HepG2 (cell line): Measurements from ENCODE around the gene EFHD2. TPM values are rescaled to one million over a fixed set of nuclear protein-coding genes. Genes with fewer than 3 reads are reported as not detected.
"Not testable (repeated sequence)": the region's sequence is repeated elsewhere in the genome, so short reads cannot be mapped to it uniquely, and the experiment has no call there.

Experiments
- ATAC-seq: fragments of 200-7000 bp; cut with Tn5 transposase; 3 replicates; pipeline ENCODE4 v1.9.1; 2020; ENCODE audit warnings: mild to moderate bottlenecking, moderate library complexity
- BruUV-seq: library from RNA; stranded (reverse); fragments of 400-500 nt; replicated peaks from 2 replicates; lab custom pipeline; 2021; lab: Mats Ljungman, UMichigan
- CTCF ChIA-PET: fragments of 300-600 bp; formaldehyde crosslinking; extraction: SDS; loops from one replicate; lab custom pipeline; 2021; ENCODE audit warnings: low total read pairs, inconsistent platforms, low intra/inter-chr PET ratio; lab: Yijun Ruan, JAX
- POLR2A ChIA-PET: fragments of 350-600 bp; sonication (Branson Sonifier 250); formaldehyde crosslinking; loops from one replicate; lab custom pipeline; 2020; ENCODE audit warnings: antibody characterized with exemption, inconsistent platforms; lab: Yijun Ruan, JAX
- DNase-seq: peaks from one replicate; pipeline ENCODE4 v3.0.0-alpha.2; 2015; ENCODE audit warnings: low spot score
- FAIRE-seq: peaks from 3 replicates; lab custom pipeline; 2011; peaks lifted over from hg19 to GRCh38; lab: Jason Lieb, UNC
- H2AFZ ChIP-seq: one replicate; pipeline ENCODE4 v1.6.1; 2011; ENCODE audit warnings: low read length, inconsistent platforms
- H3K27ac ChIP-seq: fragments of 300-600 bp; 3 replicates; pipeline ENCODE4 v1.8.0; 2011; ENCODE audit warnings: mixed run types, mild to moderate bottlenecking, mixed read lengths, low read length, inconsistent platforms; ENCODE audit not compliant: insufficient read depth; ENCODE audit errors: extremely low read length
- H3K27me3 ChIP-seq, 2 experiments: fragments of 200-600 bp in 1 of 2; 2 replicates in 1 of 2; 3 replicates in 1 of 2; pipeline versions ENCODE4 v1.6.0 to v1.8.0; 2011; ENCODE audit warnings: low read length in 2 of 2, mild to moderate bottlenecking in 2 of 2, moderate library complexity in 2 of 2, inconsistent platforms in 1 of 2; ENCODE audit not compliant: insufficient read depth in 2 of 2, control insufficient read depth in 1 of 2
- H3K36me3 ChIP-seq, 2 experiments: fragments of 200-600 bp in 1 of 2; replicated peaks in 1 of 2; 2 replicates in 1 of 2; 3 replicates in 1 of 2; pipeline versions ENCODE4 v1.5.1 to v1.8.0; 2011; ENCODE audit warnings: low read length in 2 of 2, inconsistent platforms in 1 of 2; ENCODE audit not compliant: insufficient read depth in 2 of 2, control insufficient read depth in 1 of 2
- H3K4me1 ChIP-seq: 2 replicates; pipeline ENCODE4 v1.5.1; 2012; ENCODE audit warnings: low read length, inconsistent platforms; ENCODE audit not compliant: insufficient read depth
- H3K4me2 ChIP-seq: 2 replicates; pipeline ENCODE4 v1.6.0; 2011; ENCODE audit warnings: low read depth, low read length, inconsistent platforms
- H3K4me3 ChIP-seq, 3 experiments: fragments of 200-600 bp in 1 of 3; sonication (generic), shearing (Covaris generic) in 1 of 3; replicated peaks in 1 of 3; 2 replicates each; pipeline ENCODE4 v1.5.1; 2011 to 2016; ENCODE audit warnings: low read length in 3 of 3, inconsistent platforms in 2 of 3, low read depth in 2 of 3, mild to moderate bottlenecking in 2 of 3, control low read depth in 1 of 3, mixed read lengths in 1 of 3; ENCODE audit not compliant: insufficient read depth in 1 of 3
- H3K79me2 ChIP-seq: one replicate; pipeline ENCODE4 v1.6.1; 2011; ENCODE audit warnings: low read length, inconsistent platforms; ENCODE audit not compliant: insufficient read depth
- H3K9ac ChIP-seq: 2 replicates; pipeline ENCODE4 v1.6.0; 2011; ENCODE audit warnings: mild to moderate bottlenecking, low read depth, low read length, inconsistent platforms; ENCODE audit not compliant: insufficient read depth
- H3K9me3 ChIP-seq: 2 replicates; pipeline ENCODE4 v1.5.1; 2012; ENCODE audit warnings: mild to moderate bottlenecking, low read length
- H4K20me1 ChIP-seq: 2 replicates; pipeline ENCODE4 v1.6.0; 2011; ENCODE audit warnings: inconsistent platforms, mild to moderate bottlenecking, low read length, moderate library complexity; ENCODE audit not compliant: insufficient read depth
- AHDC1 ChIP-seq: sonication (generic); formaldehyde crosslinking; IDR thresholded peaks from 2 replicates; pipeline ENCODE4 v1.5.1; 2020; ENCODE audit warnings: mild to moderate bottlenecking, missing genetic modification reagents, borderline replicate concordance
- ARNTL ChIP-seq: sonication (generic); formaldehyde crosslinking; IDR thresholded peaks from 2 replicates; pipeline ENCODE4 v1.4.0; 2020; ENCODE audit warnings: mild to moderate bottlenecking, missing genetic modification reagents
- WGBS: methylation state at CpG from one replicate; pipeline ENCODE4 v1.1.6; 2017; ENCODE audit warnings: low lambda C conversion rate; 5-methylcytosine and 5-hydroxymethylcytosine counted together
- in situ Hi-C: cut with HindIII; loops from 2 replicates; pipeline ENCODE4 v1.10.0; 2017; ENCODE audit warnings: low pct_unique_long_range_greater_than_20kb; ENCODE audit not compliant: extremely low pct_ligation_motif_present
- intact Hi-C: fragments of 100-400 bp; cut with micrococcal nuclease; formaldehyde crosslinking; loops from one replicate; pipeline ENCODE4 v1.10.0; 2022; ENCODE audit not compliant: unreplicated experiment
- polyA plus RNA-seq, 8 experiments: library from polyadenylated mRNA; depleted of rRNA in 3 of 8; stranded (reverse) in 7 of 8; unstranded in 1 of 8; fragments of >200 nt; fragmentation: Illumina TruSeq in 4 of 8; extraction: Trizol in 4 of 8; gene quantifications; 2 replicates each; pipeline versions ENCODE4 v1.2.1 to v1.2.3, GENCODE V29; 2011 to 2016; ENCODE audit warnings: low read depth in 4 of 8, missing spikeins in 1 of 8, mixed read lengths in 1 of 8; ENCODE audit not compliant: insufficient read depth in 1 of 8
- total RNA-seq, 5 experiments: library from RNA; depleted of rRNA; stranded (reverse); fragments of >200 nt; fragmentation: Illumina TruSeq; extraction: Trizol; gene quantifications; 2 replicates each; pipeline ENCODE4 v1.2.3, GENCODE V29; 2016; ENCODE audit warnings: low read depth in 1 of 5

The EFHD2 gene
- total and polyA plus RNA-seq, 2 of the 13 experiments (the other 11 are each of a cell fraction or from before 2014, with no cell fraction given) = 9.4 to 12.7 TPM

GRCh38 chr1:15371610-15372545, 37.8 kb upstream of the EFHD2 start (continued):
- 0 out of 2 replicates have a peak, but pooled peaks have one; percentile 32 for TF ChIP-seq AHDC1 (CRISPR knock-in tag)

GRCh38 chr1:15378729-15379128, 31.0 kb upstream of the EFHD2 start:
- DNase-seq (no peak), FAIRE-seq (no peak), ATAC-seq (no peak)
- in situ Hi-C loops = no loop called here
- no peak overlapping the region for H3K4me2 ChIP-seq
- BruUV-seq = no TSS peak
- no peak overlapping the region for H2AFZ ChIP-seq
- ChIA-PET POLR2A (no interaction called here), CTCF (no interaction called here)
- peaks cover 12% of the 10 kb centered on the region for H3K4me1 ChIP-seq
- WGBS = 33% methylated on average over 8 of the region's 8 CpGs
- H3K36me3 ChIP-seq = no peaks in the 10 kb centered on the region
- TF ChIP-seq ARNTL (CRISPR knock-in tag) = no peak
- no peak overlapping the region for H3K4me3 ChIP-seq
- no peaks in the 10 kb centered on the region for H3K9me3 ChIP-seq
- H3K9ac ChIP-seq = no peak overlapping the region
- H4K20me1 ChIP-seq = no peaks in the 10 kb centered on the region
- H3K79me2 ChIP-seq = no peaks in the 10 kb centered on the region
- H3K27ac ChIP-seq = no peak overlapping the region
- H3K27me3 ChIP-seq = peaks cover 5 to 46% of the 10 kb centered on the region in 2 experiments; a peak in 4 of 5 replicates
- intact Hi-C loops = no loop called here

GRCh38 chr1:15379151-15379550, 30.5 kb upstream of the EFHD2 start:
- H4K20me1 ChIP-seq, H3K9me3 ChIP-seq, BruUV-seq, H3K4me2 ChIP-seq, H3K4me3 ChIP-seq, H3K36me3 ChIP-seq, H3K9ac ChIP-seq, intact Hi-C loops, FAIRE-seq, in situ Hi-C loops, DNase-seq, POLR2A ChIA-PET, ATAC-seq, H3K27ac ChIP-seq, H2AFZ ChIP-seq, CTCF ChIA-PET, H3K79me2 ChIP-seq: not testable (repeated sequence)
- 30% methylated on average over 9 of the region's 9 CpGs for WGBS
- Histone ChIP-seq H3K4me1 (peaks cover 13% of the 10 kb centered on the region), H3K27me3 (peaks cover 5 to 50% of the 10 kb centered on the region in 2 experiments; a peak in 4 of 5 replicates)
